Breast epithelium (tissue), 4 donors: ENCODE results near the gene CDH4. TPM values are rescaled to one million over a fixed set of nuclear protein-coding genes. Genes with fewer than 3 reads are reported as not detected.

Experiments used
- DNase-seq, 2 donors: peaks; one replicate each; pipeline ENCODE4 v3.0.0-alpha.2; 2019; ENCODE audit warnings: low spot score in 2 of 2
- H3K27ac ChIP-seq, 2 donors: fragments of 200-600 bp; sonication (generic) in 1 of 2; one replicate each; pipeline ENCODE4 v1.5.1; 2016 to 2019; ENCODE audit warnings: mild to moderate bottlenecking in 1 of 2
- H3K27me3 ChIP-seq, 2 donors: fragments of 200-600 bp; sonication (generic) in 1 of 2; one replicate each; pipeline versions ENCODE4 v1.5.1 to v1.6.0; 2017 to 2019; ENCODE audit warnings: control low read depth in 1 of 2, mild to moderate bottlenecking in 1 of 2
- H3K36me3 ChIP-seq: fragments of 200-600 bp; one replicate; pipeline ENCODE4 v1.5.1; 2019
- H3K4me1 ChIP-seq, 2 donors: fragments of 200-600 bp; sonication (generic); one replicate each; pipeline ENCODE4 v1.5.1; 2016 to 2019; ENCODE audit warnings: control low read depth in 1 of 2
- H3K4me3 ChIP-seq, 3 donors: fragments of 200-600 bp; sonication (generic); 1 replicate in 2 of 3; 2 replicates in 1 of 3; pipeline ENCODE4 v1.5.1; 2016 to 2019; ENCODE audit warnings: mild to moderate bottlenecking in 3 of 3, moderate library complexity in 2 of 3
- H3K9me3 ChIP-seq, 2 donors: fragments of 200-600 bp; sonication (generic) in 1 of 2; one replicate each; pipeline ENCODE4 v1.5.1; 2016 to 2019; ENCODE audit warnings: control low read depth in 1 of 2
- CTCF ChIP-seq, 3 donors: fragments of 450-650 bp; IDR thresholded peaks; one replicate each; pipeline ENCODE4 v1.5.1; 2016 to 2017; ENCODE audit warnings: antibody characterized with exemption in 3 of 3, mild to moderate bottlenecking in 3 of 3, moderate library complexity in 3 of 3
- POLR2A ChIP-seq: fragments of 450-650 bp; IDR thresholded peaks from one replicate; pipeline ENCODE4 v1.6.1; 2016; ENCODE audit warnings: antibody characterized with exemption, mild to moderate bottlenecking, moderate library complexity
- POLR2AphosphoS5 ChIP-seq, 3 donors: sonication (generic); formaldehyde crosslinking; IDR thresholded peaks; one replicate each; pipeline ENCODE4 v1.6.1; 2017; ENCODE audit warnings: antibody characterized with exemption in 3 of 3
- intact Hi-C: fragments of 100-400 bp; cut with DNase I; formaldehyde crosslinking; loops from one replicate; pipeline ENCODE4 v1.15.1; 2023; ENCODE audit warnings: low total_unique reads
- total RNA-seq, 3 donors: library from RNA; depleted of rRNA; stranded (reverse); fragments of >200 nt; gene quantifications; one replicate each; pipeline ENCODE4 v1.1.0, GENCODE V29; 2016

CDH4 gene
- total RNA-seq, 3 donors from 2014 or later, result under 0.01 TPM; not detected in 2

DNA sequence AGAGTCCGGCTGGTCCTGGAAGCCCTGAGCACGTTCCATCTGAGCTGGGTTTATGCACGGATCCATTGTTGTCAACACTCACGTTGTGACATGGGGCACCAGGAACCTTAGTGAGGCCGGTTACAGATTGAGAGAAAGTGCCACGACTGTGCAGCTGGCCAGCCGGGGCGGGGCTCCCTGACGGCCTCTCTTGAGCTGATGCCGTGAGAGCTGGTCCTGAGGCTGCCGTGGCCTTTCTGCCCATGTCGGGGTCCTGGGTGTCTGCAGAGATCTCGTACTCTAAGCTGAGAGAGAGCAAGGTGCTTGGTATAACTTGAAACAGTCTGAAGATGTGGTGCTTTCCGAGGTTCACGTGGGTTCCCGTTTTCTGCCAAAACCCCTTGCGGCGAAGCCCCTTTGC lies 10.0 kb downstream of the CDH4 start:
- Histone ChIP-seq H3K27ac (no peak overlapping the region), H3K36me3 (no peaks in the 10 kb centered on the region), H3K27me3 (no peaks in the 10 kb centered on the region), H3K4me1 (no peaks in the 10 kb centered on the region), H3K9me3 (no peaks in the 10 kb centered on the region), H3K4me3 (no peak overlapping the region)
- no peak for TF ChIP-seq POLR2AphosphoS5 (IDR thresholded peaks at IDR 0.05)
- TF ChIP-seq POLR2A, result no peak
- TF ChIP-seq CTCF (IDR thresholded peaks at IDR 0.05), result no peak
- intact Hi-C loops, result no loop called here
- DNase-seq, result no peak

- Histone ChIP-seq H3K27ac (no peak overlapping the region), H3K9me3 (no peaks in the 10 kb centered on the region), H3K4me3 (no peak overlapping the region), H3K4me1 (no peaks in the 10 kb centered on the region), H3K36me3 (no peaks in the 10 kb centered on the region), H3K27me3 (no peaks in the 10 kb centered on the region)
- DNase-seq, result no peak
- TF ChIP-seq POLR2AphosphoS5 (IDR thresholded peaks at IDR 0.05) (no peak), POLR2A (no peak), CTCF (IDR thresholded peaks at IDR 0.05) (no peak)
- intact Hi-C loops, result no loop called here
These were observed 10.5 kb downstream of the CDH4 start for GRCh38 chr20:61262514-61262913.

DNA sequence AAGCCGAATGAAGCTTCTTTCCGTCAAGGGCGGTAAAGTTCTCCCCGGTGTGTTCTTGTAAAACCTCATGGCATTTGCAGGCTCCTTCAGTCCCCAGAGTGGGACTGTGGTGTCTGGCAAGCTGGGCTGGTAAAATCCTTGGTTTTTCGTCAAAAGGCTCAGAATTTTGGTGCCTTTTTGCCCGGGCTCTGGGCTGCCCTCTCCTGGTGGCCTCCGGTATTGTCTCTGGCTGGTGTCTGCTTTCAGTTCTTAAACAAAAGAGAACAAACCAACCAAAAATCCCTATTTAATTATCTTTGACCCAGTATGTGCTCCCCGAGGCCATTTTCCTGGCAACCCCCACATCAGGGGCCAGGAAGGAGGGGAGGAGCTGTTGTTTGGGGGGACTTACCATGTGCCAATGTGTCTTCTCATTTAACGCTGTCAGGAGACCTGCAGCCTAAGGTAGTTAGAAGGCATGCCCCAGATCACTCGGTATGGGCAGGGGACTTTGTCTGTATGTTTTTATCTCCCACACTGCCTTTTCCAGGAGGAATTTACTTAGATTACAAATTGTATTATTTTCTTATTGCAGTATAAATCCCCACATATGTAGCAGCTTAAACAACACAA lies 11.1 kb downstream of the CDH4 start:
- no peaks in the 10 kb centered on the region for H3K27me3 ChIP-seq

GRCh38 chr20:61263938-61264337 lies 11.9 kb downstream of the CDH4 start:
- Histone ChIP-seq H3K4me3 (no peak overlapping the region), H3K36me3 (no peaks in the 10 kb centered on the region), H3K27ac (no peak overlapping the region), H3K27me3 (no peaks in the 10 kb centered on the region), H3K9me3 (no peaks in the 10 kb centered on the region), H3K4me1 (no peaks in the 10 kb centered on the region)
- intact Hi-C loops, result no loop called here
- TF ChIP-seq CTCF (IDR thresholded peaks at IDR 0.05) (no peak), POLR2AphosphoS5 (IDR thresholded peaks at IDR 0.05) (no peak), POLR2A (no peak)
- no peak for DNase-seq

More for the DNA sequence above, 11.1 kb downstream of the CDH4 start:
- TF ChIP-seq POLR2AphosphoS5 (IDR thresholded peaks at IDR 0.05), result no peak
- TF ChIP-seq POLR2A, result no peak
- TF ChIP-seq CTCF (IDR thresholded peaks at IDR 0.05), result peak in 2 of 3 donors; percentile 27 to 45
- H3K27ac ChIP-seq, result no peak overlapping the region
- no peak for DNase-seq
- H3K4me1 ChIP-seq, result no peaks in the 10 kb centered on the region
- H3K9me3 ChIP-seq, result no peaks in the 10 kb centered on the region
- no peaks in the 10 kb centered on the region for H3K36me3 ChIP-seq
- intact Hi-C loops, result no loop called here
- H3K4me3 ChIP-seq, result no peak overlapping the region

DNA sequence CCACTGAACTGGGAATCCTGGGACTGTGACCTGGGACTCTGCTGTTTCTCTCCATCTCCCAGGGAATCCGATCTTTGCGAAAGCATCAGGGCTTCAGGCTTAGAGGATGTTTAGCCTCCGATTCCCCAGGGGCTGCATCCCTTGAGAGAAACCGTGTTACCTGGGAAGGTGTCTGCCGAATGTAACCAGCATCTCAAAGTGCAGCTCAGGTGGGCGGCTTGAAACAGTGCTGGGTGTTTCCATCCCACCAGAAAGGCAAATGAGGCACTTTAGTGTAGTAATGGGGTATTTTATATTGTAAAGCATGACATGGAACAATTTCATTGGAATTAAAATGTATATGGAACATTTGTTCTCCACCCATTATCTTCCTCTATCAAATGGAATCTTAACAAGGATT lies 15.2 kb downstream of the CDH4 start:
- no peak for DNase-seq
- H3K27me3 ChIP-seq, result peaks cover 0 to 5% of the 10 kb centered on the region in 2 donors
- intact Hi-C loops, result no loop called here
- no peaks in the 10 kb centered on the region for H3K9me3 ChIP-seq
- H3K27ac ChIP-seq, result no peak overlapping the region
- no peak for TF ChIP-seq POLR2AphosphoS5 (IDR thresholded peaks at IDR 0.05)
- TF ChIP-seq CTCF (IDR thresholded peaks at IDR 0.05), result no peak
- no peak for TF ChIP-seq POLR2A
- H3K4me3 ChIP-seq, result no peak overlapping the region
- no peaks in the 10 kb centered on the region for H3K36me3 ChIP-seq
- no peaks in the 10 kb centered on the region for H3K4me1 ChIP-seq
